Testis (tissue), 3 donors: ENCODE results near the gene SLC35B3. TPM values are rescaled to one million over a fixed set of nuclear protein-coding genes. Genes with fewer than 3 reads are reported as not detected.

Source experiments
- DNase-seq: peaks from one replicate; pipeline ENCODE4 v3.0.0-alpha.2; 2019
- H3K27ac ChIP-seq, 2 donors: fragments of 200-600 bp; sonication (generic); one replicate each; pipeline ENCODE4 v1.5.1; 2019
- H3K27me3 ChIP-seq: fragments of 200-600 bp; sonication (generic); one replicate; pipeline ENCODE4 v1.5.1; 2019
- H3K36me3 ChIP-seq: fragments of 200-600 bp; sonication (generic); one replicate; pipeline ENCODE4 v1.5.1; 2017; ENCODE audit warnings: low read depth; ENCODE audit errors: missing control alignments
- H3K4me1 ChIP-seq: fragments of 200-600 bp; sonication (generic); one replicate; pipeline ENCODE4 v1.5.1; 2019
- H3K4me3 ChIP-seq, 2 donors: fragments of 200-600 bp; sonication (generic); one replicate each; pipeline ENCODE4 v1.5.1; 2017 to 2019
- H3K9me3 ChIP-seq: fragments of 200-600 bp; sonication (generic); one replicate; pipeline ENCODE4 v1.5.1; 2017
- CTCF ChIP-seq, 3 experiments: fragments of 450-650 bp in 2 of 3; fragments of 200-600 bp in 1 of 3; sonication (generic) in 1 of 3; IDR thresholded peaks; one replicate each; pipeline ENCODE4 v1.5.1; 2016 to 2019; ENCODE audit warnings: antibody characterized with exemption in 3 of 3, mild to moderate bottlenecking in 2 of 3, moderate library complexity in 1 of 3
- POLR2A ChIP-seq: fragments of 450-650 bp; IDR thresholded peaks from one replicate; pipeline ENCODE4 v1.6.1; 2017; ENCODE audit warnings: antibody characterized with exemption, mild to moderate bottlenecking, moderate library complexity
- WGBS, 2 donors: methylation state at CpG; one replicate each; pipeline ENCODE4 v1.1.5; 2018; 5-methylcytosine and 5-hydroxymethylcytosine counted together
- intact Hi-C: fragments of 100-400 bp; cut with DNase I; formaldehyde crosslinking; loops from one replicate; pipeline ENCODE4 v1.15.1; 2023; ENCODE audit warnings: low total_unique reads
- polyA plus RNA-seq: library from polyadenylated mRNA; stranded (reverse); fragments of 350-450 nt; fragmentation: Illumina TruSeq; extraction: RNeasy Lipid Tissue Mini Kit (QIAGEN cat#74804); gene quantifications from one replicate; pipeline ENCODE4 v1.2.3, GENCODE V29; 2014; ENCODE audit warnings: low read depth, low replicate concordance; ENCODE audit not compliant: insufficient read depth
- total RNA-seq, 2 donors: library from RNA; depleted of rRNA; stranded (reverse); fragments of >200 nt; gene quantifications; one replicate each; pipeline ENCODE4 v1.2.3, GENCODE V29; 2016

Gene SLC35B3
- total and polyA plus RNA-seq, 3 donors from 2014 or later = 9.8 to 15.1 (median 11.6) TPM

- intact Hi-C loops = no loop called here
- 94 to 100% methylated on average over 1 of the region's 1 CpG for WGBS, 2 donors
- TF ChIP-seq POLR2A (no peak), CTCF (IDR thresholded peaks at IDR 0.05) (no peak)
These were observed 32.8 kb downstream of the SLC35B3 start for GRCh38 chr6:8402546-8402945.

GRCh38 chr6:8400663-8401062 lies 34.7 kb downstream of the SLC35B3 start:
- Histone ChIP-seq H3K27ac (no peak overlapping the region), H3K36me3 (no peaks in the 10 kb centered on the region), H3K4me3 (no peak overlapping the region), H3K9me3 (no peaks in the 10 kb centered on the region), H3K4me1 (no peaks in the 10 kb centered on the region), H3K27me3 (no peaks in the 10 kb centered on the region)
- DNase-seq = no peak
- intact Hi-C loops = no loop called here
- 79 to 83% methylated on average over 1 of the region's 1 CpG for WGBS, 2 donors
- TF ChIP-seq CTCF (IDR thresholded peaks at IDR 0.05) = no peak
- TF ChIP-seq POLR2A = no peak

More at GRCh38 chr6:8402546-8402945, 32.8 kb downstream of the SLC35B3 start:
- no peaks in the 10 kb centered on the region for H3K27me3 ChIP-seq
- no peaks in the 10 kb centered on the region for H3K9me3 ChIP-seq
- H3K4me3 ChIP-seq = no peak overlapping the region
- H3K27ac ChIP-seq = no peak overlapping the region
- no peak for DNase-seq
- H3K36me3 ChIP-seq = no peaks in the 10 kb centered on the region
- no peaks in the 10 kb centered on the region for H3K4me1 ChIP-seq

GRCh38 chr6:8392569-8392968 lies 42.8 kb downstream of the SLC35B3 start:
- no peak overlapping the region for H3K27ac ChIP-seq
- intact Hi-C loops = no loop called here
- 64 to 70% methylated on average over 2 of the region's 2 CpGs for WGBS, 2 donors
- no peaks in the 10 kb centered on the region for H3K9me3 ChIP-seq
- H3K4me1 ChIP-seq = no peaks in the 10 kb centered on the region
- no peak for TF ChIP-seq POLR2A
- TF ChIP-seq CTCF (IDR thresholded peaks at IDR 0.05) = no peak
- no peaks in the 10 kb centered on the region for H3K27me3 ChIP-seq
- H3K4me3 ChIP-seq = no peak overlapping the region
- DNase-seq = no peak
- H3K36me3 ChIP-seq = no peaks in the 10 kb centered on the region

GRCh38 chr6:8391934-8392333 lies 43.4 kb downstream of the SLC35B3 start:
- H3K4me3 ChIP-seq = no peak overlapping the region
- TF ChIP-seq POLR2A (no peak), CTCF (IDR thresholded peaks at IDR 0.05) (no peak)
- no peak for DNase-seq
- intact Hi-C loops = no loop called here
- H3K27ac ChIP-seq = no peak overlapping the region
- H3K9me3 ChIP-seq = no peaks in the 10 kb centered on the region
- H3K4me1 ChIP-seq = no peaks in the 10 kb centered on the region
- no peaks in the 10 kb centered on the region for H3K36me3 ChIP-seq
- H3K27me3 ChIP-seq = no peaks in the 10 kb centered on the region

GRCh38 chr6:8389036-8389818 lies 46.1 kb downstream of the SLC35B3 start:
- Histone ChIP-seq H3K27ac (no peak overlapping the region), H3K4me3 (no peak overlapping the region), H3K27me3 (no peaks in the 10 kb centered on the region), H3K9me3 (no peaks in the 10 kb centered on the region), H3K4me1 (no peaks in the 10 kb centered on the region), H3K36me3 (no peaks in the 10 kb centered on the region)
- TF ChIP-seq CTCF (IDR thresholded peaks at IDR 0.05) (no peak), POLR2A (no peak)
- DNase-seq = no peak
- 72 to 73% methylated on average over 4 of the region's 4 CpGs for WGBS, 2 donors
- intact Hi-C loops = no loop called here
